ENCODE measurements around the gene DHRSX.
"Not testable (repeated sequence)": the region's sequence is repeated elsewhere in the genome, so short reads cannot be mapped to it uniquely, and the experiment has no call there.

DHRSX gene

GRCh38 chrX:2220296-2220695 is 280.5 kb downstream of the DHRSX start:
- DNase-seq, result no peak

GRCh38 chrX:2214138-2214823 is 286.5 kb downstream of the DHRSX start:
- DNase-seq, result not testable (repeated sequence)

- not testable (repeated sequence) for DNase-seq
Measured at GRCh38 chrX:2211667-2212066, 289.1 kb downstream of the DHRSX start.

- no peak for DNase-seq
Measured at GRCh38 chrX:2193273-2193592, 307.5 kb downstream of the DHRSX start.

GRCh38 chrX:2192584-2193272 is 308.0 kb downstream of the DHRSX start:
- DNase-seq, result no peak

GRCh38 chrX:2188840-2189239 is 311.9 kb downstream of the DHRSX start:
- DNase-seq, result no peak

GRCh38 chrX:2188330-2188792 is 312.4 kb downstream of the DHRSX start:
- no peak for DNase-seq

- DNase-seq, result no peak
Measured at GRCh38 chrX:2187352-2188115, 313.2 kb downstream of the DHRSX start.

- no peak for DNase-seq
Measured at GRCh38 chrX:2185341-2186082, 315.3 kb downstream of the DHRSX start.

- DNase-seq, result no peak
Measured at GRCh38 chrX:2184089-2184488, 316.7 kb downstream of the DHRSX start.

GRCh38 chrX:2183193-2183725 is 317.5 kb downstream of the DHRSX start:
- no peak for DNase-seq

- DNase-seq, result no peak
Measured at GRCh38 chrX:2177541-2177940, 323.2 kb downstream of the DHRSX start.

GRCh38 chrX:2176733-2177132 is 324.0 kb downstream of the DHRSX start:
- DNase-seq, result no peak

GRCh38 chrX:2176274-2176673 is 324.5 kb downstream of the DHRSX start:
- DNase-seq, result no peak

- DNase-seq, result no peak
Measured at GRCh38 chrX:2172359-2172758, 328.4 kb downstream of the DHRSX start.
